Measurements from ENCODE around the gene COPG1. TPM values are rescaled to one million over a fixed set of nuclear protein-coding genes. Genes with fewer than 3 reads are reported as not detected.

COPG1 gene
- total RNA-seq, 1 experiment from 2014 or later, result 225 TPM

- no peak for TF ChIP-seq REST (IDR thresholded peaks at IDR 0.05; ENCODE audit: insufficient read depth in 1 of 2, low read depth in 2 of 2, low read length in 1 of 2)
- no peak for TF ChIP-seq SIN3A (IDR thresholded peaks at IDR 0.05; ENCODE audit: borderline replicate concordance, insufficient read depth, low read depth, low read length)
- no peak for TF ChIP-seq CTCF (IDR thresholded peaks at IDR 0.05)
- no peak for TF ChIP-seq POLR2AphosphoS5 (IDR thresholded peaks at IDR 0.05; ENCODE audit: low read depth, low read length)
- TF ChIP-seq TCF7L2 (IDR thresholded peaks at IDR 0.05; ENCODE audit: low read depth, low read length), result no peak
- CTCF ChIA-PET, result no interaction called here
- no peaks in the 10 kb centered on the region for H3K4me1 ChIP-seq (ENCODE audit: control insufficient read depth, insufficient read depth, low read length)
- POLR2A ChIA-PET, result no interaction called here
- H3K36me3 ChIP-seq (ENCODE audit: control insufficient read depth, insufficient read depth, low read length), result no peaks in the 10 kb centered on the region
- H3K9me3 ChIP-seq (ENCODE audit: control insufficient read depth, insufficient read depth, low read depth, low read length), result no peaks in the 10 kb centered on the region
- intact Hi-C loops (cut with micrococcal nuclease; ENCODE audit: unreplicated experiment) (no loop called here), in situ Hi-C loops (cut with HindIII; ENCODE audit: low pct_unique_long_range_greater_than_20kb, low sequenced_read_pairs) (no loop called here)
- no peak overlapping the region for H3K27ac ChIP-seq (ENCODE audit: low read length)
- H3K27me3 ChIP-seq (ENCODE audit: control insufficient read depth, insufficient read depth, low read length), result no peaks in the 10 kb centered on the region
- BruUV-seq (replicated peaks), result no TSS peak
- H3K4me3 ChIP-seq (ENCODE audit: low read depth in 2 of 2, low read length in 2 of 2), result no peak overlapping the region
- DNase-seq (ENCODE audit: low read depth, low spot score), result no peak
- no peak for ATAC-seq
Observed at GRCh38 chr3:129326138-129326537, 76.7 kb downstream of the COPG1 start.

- H3K4me3 ChIP-seq (ENCODE audit: low read depth in 2 of 2, low read length in 2 of 2), result no peak overlapping the region
- ChIA-PET POLR2A (no interaction called here), CTCF (no interaction called here)
- H3K27ac ChIP-seq (ENCODE audit: low read length), result no peak overlapping the region
- intact Hi-C loops (cut with micrococcal nuclease; ENCODE audit: unreplicated experiment), result no loop called here
- no TSS peak for BruUV-seq (replicated peaks)
- H3K27me3 ChIP-seq (ENCODE audit: control insufficient read depth, insufficient read depth, low read length), result no peaks in the 10 kb centered on the region
- in situ Hi-C loops (cut with HindIII; ENCODE audit: low pct_unique_long_range_greater_than_20kb, low sequenced_read_pairs), result no loop called here
- H3K4me1 ChIP-seq (ENCODE audit: control insufficient read depth, insufficient read depth, low read length), result no peaks in the 10 kb centered on the region
- H3K9me3 ChIP-seq (ENCODE audit: control insufficient read depth, insufficient read depth, low read depth, low read length), result no peaks in the 10 kb centered on the region
- ATAC-seq (no peak), DNase-seq (ENCODE audit: low read depth, low spot score) (no peak)
- TF ChIP-seq SIN3A (IDR thresholded peaks at IDR 0.05; ENCODE audit: borderline replicate concordance, insufficient read depth, low read depth, low read length) (no peak), REST (IDR thresholded peaks at IDR 0.05; ENCODE audit: insufficient read depth in 1 of 2, low read depth in 2 of 2, low read length in 1 of 2) (no peak), TCF7L2 (IDR thresholded peaks at IDR 0.05; ENCODE audit: low read depth, low read length) (no peak), POLR2AphosphoS5 (IDR thresholded peaks at IDR 0.05; ENCODE audit: low read depth, low read length) (no peak), CTCF (IDR thresholded peaks at IDR 0.05) (no peak)
- H3K36me3 ChIP-seq (ENCODE audit: control insufficient read depth, insufficient read depth, low read length), result no peaks in the 10 kb centered on the region
Observed at GRCh38 chr3:129326595-129326994, 77.2 kb downstream of the COPG1 start.

Small RNAs within 50 kb of the gene (microRNA-seq; reads per million reads assigned to microRNA genes)
- gene MIR6826 (ENCODE audit: unreplicated experiment), result not detected

Other genes starting within 250 kb of the COPG1 start
- gene EFCC1, start 248.3 kb upstream of the COPG1 start, total RNA-seq (2021; ENCODE audit: unreplicated experiment), result 0.15 TPM
- not detected for gene GP9, start 188.8 kb upstream of the COPG1 start, total RNA-seq (2021; ENCODE audit: unreplicated experiment)
- gene RAB43, start 127.8 kb upstream of the COPG1 start, total RNA-seq (2021; ENCODE audit: unreplicated experiment), result 27.7 TPM
- 45.7 TPM for gene ISY1, start 88.5 kb upstream of the COPG1 start, total RNA-seq (2021; ENCODE audit: unreplicated experiment)
- gene CNBP, start 65.7 kb upstream of the COPG1 start, total RNA-seq (2021; ENCODE audit: unreplicated experiment), result 355 TPM
- 94.6 TPM for gene HMCES, start 29.3 kb downstream of the COPG1 start, total RNA-seq (2021; ENCODE audit: unreplicated experiment)
- 0.54 TPM for gene EFCAB12, start 179.0 kb downstream of the COPG1 start, total RNA-seq (2021; ENCODE audit: unreplicated experiment)
- gene MBD4, start 190.3 kb downstream of the COPG1 start, total RNA-seq (2021; ENCODE audit: unreplicated experiment), result 44.7 TPM
- 52.4 TPM for gene IFT122, start 190.6 kb downstream of the COPG1 start, total RNA-seq (2021; ENCODE audit: unreplicated experiment)

Data from Panc1 (cell line).